NT2/D1 (cell line): ENCODE data around the gene ICAM4.

ENCODE experiments used
- SUZ12 ChIP-seq: IDR thresholded peaks from 2 replicates; pipeline ENCODE4 v1.6.1; 2011; ENCODE audit not compliant: insufficient read length, insufficient read depth; ENCODE audit errors: extremely low read depth
- YY1 ChIP-seq: IDR thresholded peaks from 2 replicates; pipeline ENCODE4 v1.6.1; 2011; ENCODE audit not compliant: insufficient read length, insufficient read depth

DNA sequence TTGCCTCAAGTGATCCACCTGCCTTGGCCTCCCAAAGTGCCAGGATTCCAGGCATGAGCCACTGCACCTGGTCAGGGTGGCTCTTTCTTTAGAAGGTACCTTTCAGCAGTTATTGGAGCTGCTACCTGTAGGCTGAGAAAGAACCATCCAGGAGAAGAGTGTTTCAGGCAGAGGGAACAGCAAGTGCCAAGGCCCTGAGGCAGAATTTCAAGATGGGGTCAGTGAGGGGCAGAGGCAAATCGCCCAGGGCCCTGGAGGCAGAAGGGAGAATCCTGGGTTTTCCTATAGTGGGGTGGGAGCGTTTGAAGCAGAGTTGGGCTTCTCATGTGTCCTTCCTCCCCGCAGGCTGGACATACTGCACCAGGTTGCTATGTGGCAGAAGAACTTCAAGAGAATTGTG lies 32.5 kb upstream of the ICAM4 start:
- TF ChIP-seq YY1 (no peak), SUZ12 (no peak)
